Hematopoietic multipotent progenitor cell treated with erythropoietin and hydrocortisone succinate and interleukin-3 and kit ligand, for 6 days (in vitro differentiated cells): Measurements from ENCODE around the gene ZBTB7B.

Experiments used
- DNase-seq: peaks from one replicate; pipeline ENCODE4 v3.0.0-alpha.2; 2015

ZBTB7B gene

DNA sequence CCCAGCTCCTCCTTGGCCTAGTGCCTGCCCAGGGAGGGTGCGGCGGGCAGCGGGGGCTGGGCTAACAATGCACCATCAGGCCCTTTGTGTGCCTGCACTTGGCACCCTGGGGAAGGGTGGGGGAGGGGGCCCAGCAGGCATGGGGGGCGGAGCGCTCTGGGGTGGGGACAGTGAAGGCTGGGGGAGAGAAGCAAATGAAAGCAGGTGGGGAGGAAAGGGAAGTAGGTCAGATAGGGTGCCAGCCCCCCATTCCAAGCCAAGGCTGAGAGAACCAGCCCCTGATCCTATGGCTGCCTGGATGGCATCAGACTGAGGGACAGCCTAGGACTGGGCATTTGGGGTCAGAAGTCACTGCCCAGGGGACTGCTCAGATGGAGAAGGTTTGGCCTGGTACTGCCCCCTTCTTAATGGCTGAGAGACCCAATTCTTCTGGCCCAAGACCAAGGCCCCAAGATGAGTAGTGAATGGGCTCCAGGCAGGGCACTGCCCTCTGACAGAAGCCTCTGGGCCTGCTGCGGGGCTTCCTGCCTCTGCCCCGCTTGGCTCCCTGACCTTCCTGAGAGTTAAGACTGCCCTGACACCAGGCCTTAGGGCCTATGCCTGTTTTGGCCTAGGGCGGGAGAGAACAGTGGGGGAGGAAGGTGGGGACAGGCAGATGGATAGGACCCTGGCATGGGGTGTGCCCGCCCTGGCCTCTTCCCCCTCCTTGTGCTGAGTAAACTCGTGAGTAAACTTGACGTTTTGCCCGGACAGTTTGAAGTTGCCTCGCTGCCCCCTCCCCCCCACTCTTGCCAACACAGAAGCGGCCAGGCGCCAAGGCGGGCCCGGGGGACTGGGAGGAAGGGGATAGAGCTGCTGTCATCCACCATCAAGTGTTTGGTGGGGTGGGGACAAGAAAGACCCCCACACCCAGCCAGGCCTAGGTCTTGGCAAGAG lies 2.7 kb downstream of the ZBTB7B start:
- peak; percentile 71 for DNase-seq

GRCh38 chr1:155006601-155007101 lies 4.0 kb downstream of the ZBTB7B start:
- DNase-seq, result peak; percentile 84

DNA sequence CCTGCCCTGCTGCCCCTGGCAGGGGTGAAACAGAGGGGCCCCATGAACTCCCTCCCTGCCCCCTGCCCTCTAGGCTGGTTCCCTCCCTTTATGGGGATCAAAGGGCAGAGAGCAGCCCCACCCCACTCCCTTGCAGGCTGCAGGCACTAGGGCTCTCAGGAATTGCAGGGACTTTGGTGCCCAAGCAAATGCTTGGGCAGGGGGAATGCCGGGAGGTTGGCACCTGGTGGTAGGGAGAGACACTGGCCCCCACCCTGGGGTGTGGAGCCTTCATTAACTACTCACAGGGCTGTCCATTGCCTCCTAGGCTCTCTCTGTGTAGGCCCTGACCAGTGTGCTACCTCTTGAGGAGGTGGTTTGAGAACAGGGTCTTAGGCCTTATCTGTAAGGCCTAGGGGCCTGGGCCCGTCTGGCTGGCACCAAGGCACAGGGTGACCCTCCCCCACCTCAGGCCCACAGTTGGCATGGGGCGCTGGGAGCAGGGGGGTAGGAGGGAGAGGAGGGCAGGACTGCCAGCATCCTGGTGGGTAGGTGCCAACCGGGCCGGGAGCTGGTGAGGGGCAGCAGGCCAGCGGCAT lies 4.7 kb downstream of the ZBTB7B start:
- DNase-seq, result no peak

DNA sequence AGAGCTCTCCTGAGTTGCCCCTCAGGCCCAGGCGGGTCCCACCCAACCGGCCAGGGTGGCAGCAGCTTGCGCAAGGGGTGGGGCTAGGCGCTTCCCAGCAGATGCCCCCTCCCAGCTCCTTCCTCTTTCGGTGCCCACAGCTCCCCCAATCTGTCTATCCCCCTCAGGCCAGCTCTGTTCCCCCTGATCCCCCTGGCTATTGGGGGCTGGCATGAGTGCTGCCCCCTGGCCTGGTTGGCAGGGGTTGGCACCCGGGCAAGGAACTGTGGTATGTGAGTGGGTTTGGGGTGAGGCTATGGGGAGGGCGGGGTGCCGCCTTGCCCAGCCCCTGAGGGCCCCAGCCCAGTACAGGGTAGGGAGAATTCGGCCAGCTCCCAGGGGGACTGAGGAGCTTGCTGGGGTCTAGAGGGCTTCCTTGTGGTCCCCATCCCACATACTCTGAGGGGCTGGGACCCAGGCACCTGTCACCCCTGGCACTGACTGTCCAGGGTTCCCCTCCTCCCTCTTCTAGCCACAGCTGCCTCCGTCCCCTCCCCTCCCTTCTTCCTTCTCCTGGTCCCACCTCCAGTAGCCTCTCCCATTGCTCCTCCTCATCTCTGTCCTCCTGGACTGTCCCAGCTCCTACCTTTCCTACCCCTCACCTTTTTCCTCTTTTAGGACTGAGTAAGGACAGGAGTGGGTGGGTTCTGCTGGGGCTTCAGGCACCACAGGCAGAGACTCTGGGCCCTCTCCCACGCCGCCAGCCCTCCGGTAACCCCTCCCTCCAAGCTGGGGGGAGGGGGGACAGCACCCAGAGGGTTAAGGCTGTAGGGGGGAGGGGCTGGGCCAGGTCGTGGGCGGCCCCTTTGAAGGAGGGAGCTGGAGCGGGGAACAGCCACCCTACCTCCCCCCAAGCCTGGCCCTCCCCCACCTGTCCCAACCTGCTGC lies 5.7 kb downstream of the ZBTB7B start:
- peak; percentile 56 for DNase-seq

- DNase-seq, result no peak
Observed at GRCh38 chr1:155009221-155009711, 6.7 kb downstream of the ZBTB7B start.

GRCh38 chr1:155009742-155010141 lies 7.1 kb downstream of the ZBTB7B start:
- no peak for DNase-seq

GRCh38 chr1:155010211-155010918 lies 7.8 kb downstream of the ZBTB7B start:
- DNase-seq, result peak; percentile 29

- no peak for DNase-seq
Observed at GRCh38 chr1:155011004-155011416, 8.4 kb downstream of the ZBTB7B start.

- DNase-seq, result no peak
Observed at GRCh38 chr1:155011437-155012025, 8.9 kb downstream of the ZBTB7B start.

GRCh38 chr1:155012026-155012546 lies 9.5 kb downstream of the ZBTB7B start:
- peak; percentile 94 for DNase-seq

DNA sequence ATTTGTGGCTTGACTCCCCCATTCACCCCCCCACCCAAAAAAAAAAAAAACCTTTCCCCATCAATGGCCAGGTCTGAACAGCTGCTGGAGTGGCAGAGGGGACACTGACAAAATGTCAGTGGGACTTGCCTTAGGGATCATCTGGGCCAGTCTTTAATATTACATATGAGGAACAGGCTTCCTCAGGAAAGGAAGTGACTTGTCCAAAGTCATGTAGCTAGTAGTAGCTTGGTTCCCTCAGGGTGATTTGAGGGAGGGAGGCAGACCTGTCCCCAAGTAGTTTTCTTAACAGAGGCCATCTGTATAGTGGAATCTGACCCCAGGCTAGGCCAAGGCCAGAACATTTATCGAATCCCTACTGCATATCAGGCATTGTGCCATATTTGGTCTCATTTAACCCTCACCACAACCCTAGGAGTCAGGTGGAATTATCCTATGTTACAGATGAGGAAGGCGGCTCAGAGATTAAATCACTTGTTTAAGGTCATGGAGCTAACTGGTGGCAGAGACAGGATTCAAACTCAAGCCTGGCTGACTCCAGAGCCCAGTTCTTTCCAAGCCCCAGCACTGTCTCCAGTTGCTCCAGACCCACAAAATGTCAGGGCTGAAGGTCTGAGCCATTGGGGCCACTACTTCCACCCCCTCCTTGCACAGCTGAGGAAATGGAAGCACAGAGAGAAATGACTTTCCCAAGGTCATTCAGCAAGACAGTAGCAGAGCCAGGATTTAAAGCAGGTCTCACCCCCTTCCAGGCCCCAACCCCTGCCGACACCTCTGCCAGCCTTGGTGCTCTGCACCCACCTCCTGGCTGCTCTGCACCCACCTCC lies 10.4 kb downstream of the ZBTB7B start:
- DNase-seq, result peak; percentile 62

GRCh38 chr1:155013632-155014031 lies 11.0 kb downstream of the ZBTB7B start:
- DNase-seq, result peak; percentile 76

DNA sequence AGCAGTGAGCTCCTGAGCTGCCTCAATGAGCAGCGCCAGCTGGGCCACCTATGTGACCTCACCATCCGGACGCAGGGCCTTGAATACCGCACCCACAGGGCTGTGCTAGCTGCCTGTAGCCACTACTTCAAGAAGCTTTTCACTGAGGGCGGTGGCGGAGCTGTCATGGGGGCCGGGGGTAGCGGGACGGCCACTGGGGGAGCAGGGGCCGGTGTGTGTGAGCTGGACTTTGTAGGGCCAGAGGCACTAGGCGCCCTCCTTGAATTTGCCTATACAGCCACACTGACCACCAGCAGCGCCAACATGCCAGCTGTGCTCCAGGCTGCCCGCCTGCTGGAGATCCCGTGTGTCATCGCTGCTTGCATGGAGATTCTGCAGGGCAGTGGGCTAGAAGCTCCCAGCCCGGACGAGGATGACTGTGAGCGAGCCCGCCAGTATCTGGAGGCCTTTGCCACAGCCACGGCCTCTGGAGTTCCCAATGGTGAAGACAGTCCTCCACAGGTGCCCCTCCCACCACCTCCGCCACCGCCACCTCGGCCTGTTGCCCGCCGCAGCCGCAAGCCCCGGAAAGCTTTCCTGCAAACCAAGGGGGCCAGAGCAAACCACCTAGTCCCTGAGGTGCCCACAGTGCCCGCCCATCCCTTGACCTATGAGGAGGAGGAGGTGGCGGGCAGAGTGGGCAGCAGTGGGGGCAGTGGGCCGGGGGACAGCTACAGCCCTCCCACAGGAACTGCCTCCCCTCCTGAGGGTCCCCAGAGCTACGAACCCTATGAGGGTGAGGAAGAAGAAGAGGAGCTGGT lies 12.3 kb downstream of the ZBTB7B start:
- no peak for DNase-seq

GRCh38 chr1:155015527-155016230 lies 13.1 kb downstream of the ZBTB7B start:
- no peak for DNase-seq

GRCh38 chr1:155016231-155016831 lies 13.7 kb downstream of the ZBTB7B start:
- DNase-seq, result no peak

GRCh38 chr1:155017041-155017945 lies 14.7 kb downstream of the ZBTB7B start:
- peak; percentile 93 for DNase-seq

DNA sequence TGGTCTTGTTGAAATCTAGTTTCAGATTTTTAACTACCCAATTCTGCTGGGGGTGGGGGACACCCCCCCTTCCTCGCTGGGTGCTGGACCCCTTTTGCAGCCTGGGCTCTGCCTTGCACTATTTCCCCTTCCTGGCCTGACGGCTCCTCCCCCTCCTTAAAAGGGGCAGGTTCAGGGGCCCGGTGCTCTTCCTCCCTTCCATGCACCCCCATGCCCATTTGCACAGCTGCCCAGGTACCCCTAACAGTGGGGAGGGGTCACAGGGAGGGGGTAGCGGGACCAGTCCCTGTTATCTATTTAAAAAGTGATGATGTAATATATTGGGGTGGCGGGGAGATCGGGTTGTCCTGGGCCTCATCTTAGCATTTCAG lies 15.3 kb downstream of the ZBTB7B start:
- DNase-seq, result peak; percentile 14
